DND-41 (cell line): ENCODE data around the gene TRAPPC2.

Experiments used
- EZH2 ChIP-seq: IDR thresholded peaks from 3 replicates; pipeline ENCODE4 v1.6.1; 2012; ENCODE audit warnings: borderline replicate concordance, low read depth, mild to moderate bottlenecking, moderate library complexity, low read length, inconsistent platforms; ENCODE audit not compliant: severe bottlenecking
- TF ChIP-seq, protein P1 (sequence below): IDR thresholded peaks from 2 replicates; pipeline ENCODE4 v1.5.1; 2012; ENCODE audit warnings: borderline replicate concordance, low read length, moderate library complexity, mild to moderate bottlenecking; ENCODE audit not compliant: poor library complexity, severe bottlenecking; ENCODE audit errors: extremely low read depth

DNA sequence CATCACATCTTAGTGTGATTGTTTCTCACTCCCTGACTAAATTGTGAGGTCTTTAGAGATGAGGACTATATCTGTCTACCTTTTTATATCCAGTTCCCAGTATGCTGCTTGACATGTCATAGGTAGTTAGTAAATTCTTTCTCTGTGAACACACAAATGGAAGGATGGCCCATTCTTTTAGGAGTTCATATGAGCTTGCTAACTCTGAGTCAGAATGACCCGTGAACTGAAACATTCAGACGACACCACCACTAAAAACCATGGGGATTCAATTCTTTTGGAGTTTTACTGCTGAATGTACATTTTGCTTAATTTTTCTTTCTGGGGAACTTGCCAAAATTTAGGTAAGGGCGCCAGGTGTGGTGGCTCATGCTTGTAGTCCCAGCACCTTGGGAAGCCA, 14.1 kb upstream of the TRAPPC2 start:
- TF ChIP-seq, protein P1, sequence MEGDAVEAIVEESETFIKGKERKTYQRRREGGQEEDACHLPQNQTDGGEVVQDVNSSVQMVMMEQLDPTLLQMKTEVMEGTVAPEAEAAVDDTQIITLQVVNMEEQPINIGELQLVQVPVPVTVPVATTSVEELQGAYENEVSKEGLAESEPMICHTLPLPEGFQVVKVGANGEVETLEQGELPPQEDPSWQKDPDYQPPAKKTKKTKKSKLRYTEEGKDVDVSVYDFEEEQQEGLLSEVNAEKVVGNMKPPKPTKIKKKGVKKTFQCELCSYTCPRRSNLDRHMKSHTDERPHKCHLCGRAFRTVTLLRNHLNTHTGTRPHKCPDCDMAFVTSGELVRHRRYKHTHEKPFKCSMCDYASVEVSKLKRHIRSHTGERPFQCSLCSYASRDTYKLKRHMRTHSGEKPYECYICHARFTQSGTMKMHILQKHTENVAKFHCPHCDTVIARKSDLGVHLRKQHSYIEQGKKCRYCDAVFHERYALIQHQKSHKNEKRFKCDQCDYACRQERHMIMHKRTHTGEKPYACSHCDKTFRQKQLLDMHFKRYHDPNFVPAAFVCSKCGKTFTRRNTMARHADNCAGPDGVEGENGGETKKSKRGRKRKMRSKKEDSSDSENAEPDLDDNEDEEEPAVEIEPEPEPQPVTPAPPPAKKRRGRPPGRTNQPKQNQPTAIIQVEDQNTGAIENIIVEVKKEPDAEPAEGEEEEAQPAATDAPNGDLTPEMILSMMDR: no peak
- TF ChIP-seq EZH2: no peak
